COLO668 (cell line): ENCODE data around the gene CDK13.

ENCODE experiments used
- DNase-seq: peaks from one replicate; lab custom pipeline; 2025; ENCODE audit not compliant: unreplicated experiment; lab: John Stamatoyannopoulos, UW

Gene CDK13

GRCh38 chr7:39948956-39949928 is 814 bp upstream of the CDK13 start:
- peak; percentile 100 for DNase-seq

GRCh38 chr7:39950473-39951225 is 593 bp downstream of the CDK13 start:
- peak; percentile 88 for DNase-seq

GRCh38 chr7:39951226-39952194 is 1.5 kb downstream of the CDK13 start:
- peak; percentile 87 for DNase-seq

GRCh38 chr7:39952374-39952773 is 2.3 kb downstream of the CDK13 start:
- DNase-seq = no peak

- DNase-seq = no peak
Measured at GRCh38 chr7:39952803-39953202, 2.7 kb downstream of the CDK13 start.

- DNase-seq = no peak
Measured at GRCh38 chr7:39954694-39955093, 4.6 kb downstream of the CDK13 start.

GRCh38 chr7:39958038-39958437 is 8.0 kb downstream of the CDK13 start:
- no peak for DNase-seq

GRCh38 chr7:39967406-39968161 is 17.5 kb downstream of the CDK13 start:
- DNase-seq = no peak

- DNase-seq = no peak
Measured at GRCh38 chr7:39969431-39969830, 19.4 kb downstream of the CDK13 start.

GRCh38 chr7:39971924-39972323 is 21.9 kb downstream of the CDK13 start:
- DNase-seq = no peak

- no peak for DNase-seq
Measured at GRCh38 chr7:39973801-39974200, 23.7 kb downstream of the CDK13 start.

GRCh38 chr7:39978230-39978934 is 28.3 kb downstream of the CDK13 start:
- no peak for DNase-seq

- DNase-seq = no peak
Measured at GRCh38 chr7:39979406-39980073, 29.5 kb downstream of the CDK13 start.

- DNase-seq = no peak
Measured at GRCh38 chr7:39985398-39985918, 35.4 kb downstream of the CDK13 start.

GRCh38 chr7:39987641-39988347 is 37.7 kb downstream of the CDK13 start:
- DNase-seq = no peak

GRCh38 chr7:40000734-40001315 is 50.8 kb downstream of the CDK13 start:
- DNase-seq = no peak

GRCh38 chr7:40001649-40002048 is 51.6 kb downstream of the CDK13 start:
- DNase-seq = no peak

GRCh38 chr7:40003597-40003996 is 53.5 kb downstream of the CDK13 start:
- no peak for DNase-seq
